ENCODE results near the gene ETS1.

Gene ETS1

DNA sequence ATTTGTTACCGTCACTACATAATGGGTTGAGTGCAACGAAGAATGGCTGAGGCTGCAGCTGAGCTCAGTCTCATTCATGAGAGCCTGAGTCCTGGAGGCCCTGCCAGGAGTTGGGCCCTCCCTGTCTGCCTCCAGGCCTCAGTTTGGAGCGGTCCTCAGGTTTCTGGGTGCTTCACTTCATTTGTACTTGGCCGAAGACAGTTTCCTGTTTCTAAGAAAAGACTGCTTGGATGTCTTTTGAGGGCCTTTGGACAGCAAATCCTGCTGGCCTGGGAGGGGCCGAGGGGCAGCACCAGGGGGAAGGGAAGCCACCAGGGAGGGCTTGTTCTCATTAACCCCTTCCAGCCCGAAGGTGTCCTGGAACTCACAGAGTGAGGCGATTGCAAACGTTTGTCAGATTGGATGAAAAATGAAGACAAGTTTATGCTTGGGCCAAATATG lies 163.1 kb downstream of the ETS1 start:
- DNase-seq (ENCODE audit: low read depth), result peak; percentile 52

DNA sequence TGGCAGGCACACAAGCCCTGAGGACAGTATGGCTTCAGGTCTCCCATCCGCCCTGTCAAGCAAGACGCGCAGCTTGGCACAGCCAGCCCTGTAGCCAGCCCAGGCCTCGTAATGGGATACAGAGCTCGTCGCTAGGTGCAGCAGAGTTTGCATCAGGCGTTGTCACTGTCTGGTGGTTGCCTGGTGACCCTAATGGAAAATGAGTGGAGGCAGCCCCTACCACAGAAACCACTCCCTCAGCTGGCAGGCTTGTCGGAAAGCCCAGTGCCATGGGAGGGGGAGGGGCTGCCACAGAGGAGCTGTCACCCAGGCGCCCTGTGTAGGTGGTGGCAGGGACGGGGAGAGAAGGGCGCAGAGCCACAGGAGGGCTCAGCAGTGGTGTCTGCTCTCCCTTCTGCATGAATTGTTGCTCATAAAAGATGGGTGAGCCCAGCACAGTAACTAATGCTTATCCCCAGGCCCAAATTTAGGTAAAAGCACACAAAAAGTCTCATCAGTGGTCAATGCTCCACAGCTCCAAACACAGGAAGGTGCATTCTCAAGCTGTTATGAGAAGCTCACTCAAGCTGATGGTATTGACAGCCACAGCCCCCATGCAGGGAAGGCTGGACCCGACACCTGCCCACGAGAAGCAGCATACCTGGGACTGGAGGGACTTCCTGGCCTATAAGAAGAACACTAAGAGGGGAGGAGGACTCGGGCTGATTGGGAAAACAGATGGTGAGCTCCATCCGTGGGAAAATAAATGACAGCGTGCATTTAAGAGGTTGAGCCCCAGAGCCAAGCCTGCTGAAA lies 164.6 kb downstream of the ETS1 start:
- DNase-seq (ENCODE audit: low read depth), result no peak

DNA sequence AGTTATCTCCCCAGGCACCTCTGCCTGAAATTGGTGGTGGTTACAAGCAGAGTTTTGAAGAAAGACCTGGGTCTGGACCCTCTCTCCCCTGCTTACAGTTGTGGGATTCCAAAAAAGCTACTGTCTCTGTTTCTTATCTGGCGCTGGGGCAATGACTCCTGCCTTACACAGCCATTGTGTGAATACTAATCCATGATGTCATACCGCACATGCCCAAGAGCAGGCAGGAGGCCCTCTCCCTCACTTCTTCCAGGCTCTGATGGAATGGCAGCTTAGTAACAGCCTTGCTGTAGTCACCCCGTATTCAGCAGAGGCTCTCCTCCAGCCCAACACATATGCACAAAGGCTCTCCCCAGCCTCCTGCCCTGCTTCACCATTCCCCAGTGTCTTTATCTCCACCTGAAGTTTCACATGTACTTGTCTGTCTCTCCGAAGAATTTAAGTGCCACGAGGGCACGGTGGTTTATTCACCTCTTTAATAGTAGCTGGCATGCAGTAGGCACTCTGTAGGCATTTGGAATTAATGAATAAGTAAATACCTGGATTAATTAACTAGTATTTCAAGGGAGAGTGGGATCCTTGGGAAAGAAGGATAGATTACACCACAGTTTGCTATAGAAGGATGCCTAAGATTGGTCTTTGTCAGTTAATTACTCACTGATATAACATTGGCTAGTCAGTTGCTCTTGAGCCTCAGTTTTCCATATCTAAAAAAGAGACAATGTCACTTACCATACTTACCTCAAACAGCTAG lies 165.6 kb downstream of the ETS1 start:
- no peak for DNase-seq (ENCODE audit: low read depth)

DNA sequence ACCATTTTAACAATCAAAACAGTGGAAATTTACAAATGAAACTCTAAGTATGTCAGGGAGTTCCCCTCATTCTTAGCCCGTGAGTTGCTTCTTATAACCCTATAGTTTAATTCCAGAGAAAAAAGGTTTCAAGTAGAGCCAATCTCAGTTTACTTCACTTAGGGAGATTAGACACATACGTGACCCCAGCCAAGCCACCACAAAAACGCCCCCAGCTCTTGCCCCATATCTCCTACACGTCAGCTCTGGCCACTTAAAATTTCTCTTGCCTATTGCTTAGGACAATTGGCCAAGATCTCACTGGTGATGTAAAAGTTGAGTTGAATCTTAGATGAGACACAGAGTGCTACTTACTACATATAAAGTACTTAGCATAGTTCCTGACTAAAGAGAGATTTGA lies 166.4 kb downstream of the ETS1 start:
- DNase-seq (ENCODE audit: low read depth), result peak; percentile 79

DNA sequence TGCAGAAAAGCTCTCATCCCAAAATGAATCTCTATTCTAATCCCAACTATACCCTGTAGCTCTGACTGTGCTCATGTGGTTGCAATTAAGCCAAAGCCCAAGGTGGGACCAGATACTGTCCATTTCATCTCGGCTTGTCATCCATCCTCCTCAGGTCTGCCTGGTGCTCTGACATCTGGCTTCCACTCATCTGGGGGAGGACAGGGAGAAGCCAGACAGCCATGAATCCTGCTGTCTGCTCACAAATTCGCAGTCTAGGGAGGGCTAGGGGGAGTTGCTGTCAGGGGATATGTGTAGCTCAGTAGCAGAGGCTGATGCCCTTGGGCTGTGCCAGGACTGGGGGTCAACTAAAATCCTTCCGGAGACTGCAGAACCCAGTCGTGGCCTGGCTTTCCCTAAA lies 167.1 kb downstream of the ETS1 start:
- DNase-seq (ENCODE audit: low read depth), result no peak

DNA sequence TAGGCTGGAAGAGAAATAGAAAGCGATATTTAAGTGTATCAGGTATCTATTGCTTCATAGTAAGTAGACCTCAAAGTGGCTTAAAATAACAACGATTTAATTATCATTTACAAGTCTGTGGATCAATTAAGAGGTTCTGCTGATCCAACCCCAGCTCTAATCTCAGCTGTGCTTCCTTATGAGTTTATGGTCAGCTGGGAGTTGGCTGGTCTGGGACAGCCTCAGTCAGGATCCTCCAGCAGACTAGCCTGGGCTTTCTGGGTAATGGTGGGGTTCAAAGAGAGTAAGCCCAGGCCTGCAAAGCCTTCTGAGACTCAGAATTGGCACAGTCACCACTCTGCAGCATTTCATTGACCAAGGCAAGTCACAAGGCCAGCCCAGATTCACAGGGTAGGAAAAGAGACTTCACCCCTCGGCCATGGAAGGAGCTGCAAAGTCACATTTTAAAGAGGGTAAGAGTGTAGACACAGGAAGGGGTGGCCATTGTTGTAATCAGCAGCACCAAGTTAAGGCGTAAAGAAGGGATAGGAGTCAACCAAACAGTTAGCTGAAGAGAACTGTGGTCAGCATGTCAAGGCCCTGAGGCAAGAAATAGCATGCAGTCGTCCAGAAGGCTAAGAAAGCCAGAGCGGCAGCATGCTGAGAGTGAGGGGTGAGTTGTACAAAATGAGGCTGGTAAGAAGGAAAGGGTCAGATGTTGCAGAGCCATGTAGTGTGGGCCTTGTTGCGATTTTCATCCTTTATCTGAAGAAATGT lies 168.2 kb downstream of the ETS1 start:
- DNase-seq (ENCODE audit: low read depth), result no peak

DNA sequence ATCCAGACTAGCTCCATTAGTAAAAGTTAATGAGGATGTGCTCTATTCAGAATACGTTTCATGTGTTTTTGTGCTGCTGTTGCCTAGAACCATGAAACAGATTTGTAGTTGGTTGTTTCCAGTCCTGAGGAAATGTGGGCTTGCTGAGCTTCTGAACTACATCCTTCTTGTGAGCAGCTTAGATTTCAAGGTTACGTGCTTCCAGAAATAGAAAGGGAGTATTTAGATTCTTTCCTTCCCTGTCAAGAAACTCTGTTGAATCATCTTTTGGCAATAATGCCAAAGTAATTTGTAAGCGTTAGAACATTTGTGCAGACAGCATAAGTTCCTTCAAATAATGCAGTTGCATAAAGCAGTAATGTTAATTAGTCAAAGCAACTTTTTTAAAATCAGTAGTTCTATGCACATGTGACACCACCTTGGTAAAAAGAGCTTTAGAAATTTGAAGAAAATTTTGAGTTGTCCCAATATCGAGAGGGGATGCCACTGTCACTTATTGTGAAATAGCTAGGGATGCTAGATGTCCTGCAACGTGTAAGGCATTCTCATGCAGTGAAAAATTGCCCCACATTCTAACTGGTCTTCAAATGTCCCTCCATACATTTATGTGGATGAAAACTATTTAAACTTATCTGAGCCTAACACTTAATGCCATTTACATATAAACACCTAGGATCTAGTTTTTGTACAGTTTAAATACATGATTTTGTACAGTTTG lies 169.6 kb downstream of the ETS1 start:
- peak; percentile 92 for DNase-seq (ENCODE audit: low read depth)

DNA sequence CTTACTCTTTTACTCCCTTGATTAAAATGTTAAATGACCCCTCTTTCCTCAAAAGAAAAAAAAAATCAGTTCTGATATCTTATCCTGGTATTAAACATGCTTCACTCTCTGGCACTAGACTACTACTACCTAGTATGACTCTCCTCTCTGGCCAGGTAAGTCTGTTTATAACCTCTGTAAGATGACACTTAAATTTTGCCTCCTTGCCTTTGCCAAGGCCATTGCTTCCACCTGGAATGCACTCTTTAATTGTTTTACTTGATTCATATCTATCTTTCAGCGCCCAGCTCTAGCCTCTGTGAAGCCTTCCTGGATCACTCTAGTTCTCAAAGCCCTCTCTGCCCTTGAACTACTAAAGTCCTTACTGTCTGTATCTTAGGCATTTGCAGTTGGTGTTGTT lies 170.4 kb downstream of the ETS1 start:
- DNase-seq (ENCODE audit: low read depth), result no peak

DNA sequence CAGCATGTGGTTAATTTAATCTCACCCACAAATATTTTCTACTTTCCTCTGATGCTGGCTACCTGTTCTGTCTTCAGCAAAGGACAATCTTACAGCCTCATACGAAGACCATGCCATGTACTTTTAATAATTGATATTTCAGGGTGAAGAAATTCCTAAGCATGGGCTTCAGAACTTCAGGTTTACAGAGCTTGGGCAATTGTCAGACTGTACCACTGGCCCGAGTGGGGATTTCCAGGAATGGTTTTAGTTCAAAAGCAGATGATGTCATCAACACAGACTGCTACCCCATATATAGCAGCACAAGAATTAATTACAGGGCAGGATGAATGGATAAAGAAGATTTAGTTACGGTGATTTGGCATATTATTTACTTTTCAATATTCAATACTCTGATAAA lies 171.8 kb downstream of the ETS1 start:
- DNase-seq (ENCODE audit: low read depth), result no peak

DNA sequence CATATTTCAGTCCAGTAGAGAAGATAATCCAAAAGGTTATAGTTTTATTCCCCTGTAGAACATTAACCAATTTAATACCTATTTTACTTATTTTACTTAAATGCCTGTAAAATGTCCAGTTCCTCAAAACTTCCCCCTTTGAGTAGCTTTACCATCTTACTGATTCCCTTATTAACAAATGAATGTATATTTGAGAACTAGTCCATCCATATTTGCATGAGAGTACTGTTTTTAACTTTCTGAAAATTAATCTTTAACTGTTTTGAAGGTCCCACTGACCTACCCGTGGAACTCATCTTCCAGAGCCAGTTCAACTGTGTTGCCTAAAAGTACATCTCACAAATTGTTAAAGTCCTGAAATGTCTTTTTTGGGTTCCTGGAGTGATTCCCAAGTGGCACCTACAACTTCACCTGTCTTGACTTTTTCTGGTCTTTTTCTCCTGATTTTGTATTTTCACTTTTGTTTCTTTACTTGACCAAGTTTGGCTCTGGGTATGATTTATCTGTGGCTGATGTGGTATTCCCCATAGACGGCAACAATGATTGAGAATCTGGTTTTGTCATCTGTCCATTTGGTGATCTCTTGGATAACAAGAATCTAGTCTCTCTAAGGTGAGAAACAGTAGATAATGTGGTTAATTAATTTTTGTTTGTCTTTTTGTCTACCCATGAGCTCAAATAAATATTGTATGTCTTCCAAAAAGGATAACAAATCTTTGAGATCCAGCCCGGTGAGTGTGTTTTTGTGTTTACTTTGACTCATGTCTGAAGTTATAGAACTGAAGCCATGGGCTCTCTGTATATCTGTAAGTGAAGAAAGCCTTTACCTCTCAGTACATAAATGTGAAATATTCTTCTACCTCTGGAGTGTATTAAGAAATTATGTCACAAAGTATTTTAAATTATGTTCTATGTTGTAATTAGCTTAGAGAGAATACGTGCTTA lies 174.2 kb downstream of the ETS1 start:
- DNase-seq (ENCODE audit: low read depth), result no peak

DNA sequence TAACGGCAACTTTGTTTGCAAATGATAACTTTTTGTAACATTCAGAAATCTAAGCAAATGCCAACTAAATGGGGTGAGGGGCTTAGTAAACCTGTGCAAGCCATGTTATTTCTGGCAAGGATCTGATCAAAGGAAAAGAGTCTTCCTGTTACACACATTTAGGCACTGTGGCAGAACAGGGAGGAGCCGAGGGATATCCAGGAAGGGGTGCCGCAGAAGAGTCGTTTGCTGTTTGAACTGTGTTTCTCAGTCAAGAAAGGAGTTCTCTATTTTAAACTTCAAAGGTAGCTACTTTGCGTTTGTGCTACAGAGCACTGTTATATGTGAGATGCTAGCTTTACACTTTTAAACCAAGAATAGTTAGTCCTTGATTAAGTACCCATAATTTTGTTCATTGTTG lies 175.5 kb downstream of the ETS1 start:
- DNase-seq (ENCODE audit: low read depth), result no peak

DNA sequence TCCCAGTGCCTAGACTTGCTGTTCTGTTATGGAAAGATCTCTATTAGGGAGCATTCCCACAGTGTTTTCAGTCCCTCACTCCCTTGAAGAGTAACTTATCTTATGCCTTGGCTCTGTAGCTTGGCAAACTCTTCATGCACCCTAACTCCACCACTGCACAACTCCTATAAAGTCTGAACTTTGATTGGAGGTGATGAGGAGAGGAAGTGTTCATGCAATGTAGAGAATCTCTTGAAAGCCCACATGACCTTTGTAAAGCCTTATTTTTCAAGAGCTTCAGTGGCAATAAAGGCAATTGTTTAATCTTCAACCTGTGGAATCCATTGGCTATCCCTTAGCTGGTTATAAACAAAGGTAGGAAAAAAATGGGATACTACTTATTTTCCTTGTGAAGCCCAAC lies 176.2 kb downstream of the ETS1 start:
- no peak for DNase-seq (ENCODE audit: low read depth)

DNA sequence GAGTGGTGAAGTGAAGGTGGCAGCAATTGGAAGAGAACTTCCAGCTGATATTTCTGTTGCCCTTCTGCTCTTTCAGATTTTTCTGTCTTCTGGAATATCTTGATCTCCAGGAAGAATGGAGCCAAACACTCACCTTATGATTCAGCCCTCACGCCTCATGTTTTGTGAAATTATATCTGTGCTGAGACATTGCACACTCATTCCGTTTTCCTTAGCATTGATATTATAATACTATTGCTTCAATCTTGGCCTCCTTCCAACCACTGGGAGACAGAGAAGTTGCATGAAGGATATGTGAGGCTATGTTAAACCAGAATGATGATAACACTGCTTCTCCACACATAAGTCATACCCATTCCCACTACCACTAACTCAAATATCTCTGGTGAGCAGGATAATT lies 177.9 kb downstream of the ETS1 start:
- peak; percentile 72 for DNase-seq (ENCODE audit: low read depth)
